ENCODE data around the gene CAB39L.

The CAB39L gene

DNA sequence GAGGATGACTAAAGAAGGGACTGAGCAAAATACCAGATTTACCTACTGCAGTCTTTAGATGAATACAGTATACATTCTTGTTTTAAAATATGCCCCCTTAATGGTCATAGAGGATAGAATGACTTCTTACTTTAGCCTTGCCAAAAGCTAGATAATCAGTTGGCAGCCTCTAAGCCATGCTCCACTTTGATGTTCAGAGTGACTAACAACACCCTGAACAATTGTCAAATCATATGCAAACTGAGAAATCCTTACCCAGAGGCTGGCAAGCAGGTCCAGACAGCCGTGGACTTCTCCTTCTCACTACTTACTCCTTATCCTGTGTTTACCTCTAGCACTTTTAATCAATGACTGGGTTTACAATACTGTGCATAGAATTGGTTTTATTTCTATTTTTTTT is 28.3 kb upstream of the CAB39L start:
- peaks cover 0 to 32% of the 10 kb centered on the region in 2 donors for H3K36me3 ChIP-seq (replicated peaks in 1 of 2; ENCODE audit: control insufficient read depth in 2 of 2, insufficient read depth in 2 of 2, low read length in 2 of 2)
- H2AFZ ChIP-seq (ENCODE audit: low read length) = no peak overlapping the region
- H3K14ac ChIP-seq (ENCODE audit: low read length) = no peak overlapping the region
- H3K27me3 ChIP-seq (ENCODE audit: control insufficient read depth in 3 of 3, insufficient read depth in 3 of 3, low read depth in 1 of 3, low read length in 3 of 3) = no peaks in the 10 kb centered on the region
- H3K4me3 ChIP-seq (ENCODE audit: low read length in 2 of 2) = no peak overlapping the region
- H2BK12ac ChIP-seq (ENCODE audit: low read length) = no peak overlapping the region
- no peak overlapping the region for H2BK120ac ChIP-seq (ENCODE audit: low read depth, low read length)
- H2AK5ac ChIP-seq (ENCODE audit: low read depth, low read length) = no peak overlapping the region
- no peak overlapping the region for H3K9ac ChIP-seq (ENCODE audit: low read depth, low read length, poor library complexity)
- H4K91ac ChIP-seq (ENCODE audit: low read depth, low read length, poor library complexity) = no peak overlapping the region
- no peaks in the 10 kb centered on the region for H3K79me1 ChIP-seq (ENCODE audit: low read depth, low read length)
- H3K18ac ChIP-seq (ENCODE audit: low read length) = no peak overlapping the region
- no CpG with 5 or more reads among the region's 1 CpG for WGBS, 2 donors (ENCODE audit: extremely low coverage in 2 of 2, insufficient read length in 2 of 2, insufficient replicate concordance in 1 of 2)
- H2BK5ac ChIP-seq (ENCODE audit: low read length) = no peak overlapping the region
- H3K9me3 ChIP-seq (replicated peaks in 1 of 2; ENCODE audit: control insufficient read depth in 2 of 2, insufficient read depth in 1 of 2, low read depth in 1 of 2, low read length in 2 of 2) = no peaks in the 10 kb centered on the region
- no peak overlapping the region for H3K23ac ChIP-seq (ENCODE audit: low read depth, low read length, poor library complexity)
- no peak overlapping the region for H4K8ac ChIP-seq (ENCODE audit: low read depth, low read length)
- H3K4me2 ChIP-seq (ENCODE audit: insufficient read depth, low read length, poor library complexity, severe bottlenecking) = no peak overlapping the region
- no peak overlapping the region for H3K27ac ChIP-seq (replicated peaks; ENCODE audit: low read length)
- H3K4ac ChIP-seq (ENCODE audit: low read length) = no peak overlapping the region
- no peaks in the 10 kb centered on the region for H3K4me1 ChIP-seq (ENCODE audit: control insufficient read depth in 2 of 2, insufficient read depth in 1 of 2, low read depth in 1 of 2, low read length in 2 of 2)
- no peak overlapping the region for H2BK15ac ChIP-seq (ENCODE audit: low read length)
- DNase-seq (ENCODE audit: low spot score) = no peak

DNA sequence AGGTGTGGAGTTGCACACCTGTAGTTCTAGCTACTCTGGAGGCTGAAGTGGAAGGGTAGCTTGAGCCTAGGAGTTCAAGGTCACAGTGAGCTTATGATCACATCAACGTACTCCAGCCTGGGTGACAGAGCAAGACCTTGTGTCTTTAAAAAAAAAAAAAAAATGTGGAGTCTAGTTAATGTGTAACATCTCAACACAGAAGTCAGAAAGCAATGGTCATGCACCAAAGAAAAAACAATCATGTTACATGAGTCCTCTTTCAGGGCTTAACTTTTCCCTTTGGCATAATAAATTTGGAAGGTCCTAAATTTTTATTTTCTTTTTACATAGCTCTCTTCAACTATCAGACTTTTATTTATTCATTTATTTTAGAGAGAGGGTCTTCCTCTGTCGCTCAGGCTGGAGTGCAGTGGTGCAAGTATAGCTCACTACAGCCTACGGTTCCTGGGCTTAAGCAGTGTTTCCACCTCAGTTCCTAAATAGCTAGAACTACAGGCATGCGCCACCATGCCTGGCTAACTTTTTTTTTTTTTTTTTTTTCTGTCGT is 22.5 kb upstream of the CAB39L start:
- H3K79me1 ChIP-seq (ENCODE audit: low read depth, low read length) = no peaks in the 10 kb centered on the region
- no peak overlapping the region for H3K4me3 ChIP-seq (ENCODE audit: low read length in 2 of 2)
- no peak overlapping the region for H3K27ac ChIP-seq (replicated peaks; ENCODE audit: low read length)
- no peak overlapping the region for H4K8ac ChIP-seq (ENCODE audit: low read depth, low read length)
- H3K9me3 ChIP-seq (replicated peaks in 1 of 2; ENCODE audit: control insufficient read depth in 2 of 2, insufficient read depth in 1 of 2, low read depth in 1 of 2, low read length in 2 of 2) = peaks cover 8 to 24% of the 10 kb centered on the region in 2 donors
- no peaks in the 10 kb centered on the region for H3K27me3 ChIP-seq (ENCODE audit: control insufficient read depth in 3 of 3, insufficient read depth in 3 of 3, low read depth in 1 of 3, low read length in 3 of 3)
- no peak overlapping the region for H2BK15ac ChIP-seq (ENCODE audit: low read length)
- no peak overlapping the region for H4K91ac ChIP-seq (ENCODE audit: low read depth, low read length, poor library complexity)
- H2AFZ ChIP-seq (ENCODE audit: low read length) = no peak overlapping the region
- H2AK5ac ChIP-seq (ENCODE audit: low read depth, low read length) = no peak overlapping the region
- no peak for DNase-seq (ENCODE audit: low spot score)
- no CpG with 5 or more reads among the region's 5 CpGs for WGBS, 2 donors (ENCODE audit: extremely low coverage in 2 of 2, insufficient read length in 2 of 2, insufficient replicate concordance in 1 of 2)
- no peaks in the 10 kb centered on the region for H3K4me1 ChIP-seq (ENCODE audit: control insufficient read depth in 2 of 2, insufficient read depth in 1 of 2, low read depth in 1 of 2, low read length in 2 of 2)
- no peak overlapping the region for H3K18ac ChIP-seq (ENCODE audit: low read length)
- no peak overlapping the region for H3K14ac ChIP-seq (ENCODE audit: low read length)
- peaks cover 5 to 41% of the 10 kb centered on the region in 2 donors for H3K36me3 ChIP-seq (replicated peaks in 1 of 2; ENCODE audit: control insufficient read depth in 2 of 2, insufficient read depth in 2 of 2, low read length in 2 of 2)
- H3K4me2 ChIP-seq (ENCODE audit: insufficient read depth, low read length, poor library complexity, severe bottlenecking) = no peak overlapping the region
- H2BK12ac ChIP-seq (ENCODE audit: low read length) = no peak overlapping the region
- H3K9ac ChIP-seq (ENCODE audit: low read depth, low read length, poor library complexity) = no peak overlapping the region
- no peak overlapping the region for H2BK5ac ChIP-seq (ENCODE audit: low read length)
- no peak overlapping the region for H3K23ac ChIP-seq (ENCODE audit: low read depth, low read length, poor library complexity)
- no peak overlapping the region for H2BK120ac ChIP-seq (ENCODE audit: low read depth, low read length)
- H3K4ac ChIP-seq (ENCODE audit: low read length) = no peak overlapping the region

GRCh38 chr13:49464621-49465325 is 20.9 kb upstream of the CAB39L start:
- no peak overlapping the region for H3K14ac ChIP-seq (ENCODE audit: low read length)
- H2BK120ac ChIP-seq (ENCODE audit: low read depth, low read length) = no peak overlapping the region
- H3K9ac ChIP-seq (ENCODE audit: low read depth, low read length, poor library complexity) = no peak overlapping the region
- H3K9me3 ChIP-seq (replicated peaks in 1 of 2; ENCODE audit: control insufficient read depth in 2 of 2, insufficient read depth in 1 of 2, low read depth in 1 of 2, low read length in 2 of 2) = peaks cover 8 to 24% of the 10 kb centered on the region in 2 donors
- H3K4me1 ChIP-seq (ENCODE audit: control insufficient read depth in 2 of 2, insufficient read depth in 1 of 2, low read depth in 1 of 2, low read length in 2 of 2) = no peaks in the 10 kb centered on the region
- no peaks in the 10 kb centered on the region for H3K79me1 ChIP-seq (ENCODE audit: low read depth, low read length)
- DNase-seq (ENCODE audit: low spot score) = no peak
- H4K91ac ChIP-seq (ENCODE audit: low read depth, low read length, poor library complexity) = no peak overlapping the region
- H3K18ac ChIP-seq (ENCODE audit: low read length) = no peak overlapping the region
- no peak overlapping the region for H2AFZ ChIP-seq (ENCODE audit: low read length)
- no peak overlapping the region for H3K4me2 ChIP-seq (ENCODE audit: insufficient read depth, low read length, poor library complexity, severe bottlenecking)
- H2BK15ac ChIP-seq (ENCODE audit: low read length) = no peak overlapping the region
- no CpG with 5 or more reads among the region's 4 CpGs for WGBS, 2 donors (ENCODE audit: extremely low coverage in 2 of 2, insufficient read length in 2 of 2, insufficient replicate concordance in 1 of 2)
- H2AK5ac ChIP-seq (ENCODE audit: low read depth, low read length) = no peak overlapping the region
- no peak overlapping the region for H3K4me3 ChIP-seq (ENCODE audit: low read length in 2 of 2)
- H3K4ac ChIP-seq (ENCODE audit: low read length) = no peak overlapping the region
- H3K23ac ChIP-seq (ENCODE audit: low read depth, low read length, poor library complexity) = no peak overlapping the region
- H4K8ac ChIP-seq (ENCODE audit: low read depth, low read length) = no peak overlapping the region
- no peaks in the 10 kb centered on the region for H3K27me3 ChIP-seq (ENCODE audit: control insufficient read depth in 3 of 3, insufficient read depth in 3 of 3, low read depth in 1 of 3, low read length in 3 of 3)
- no peak overlapping the region for H2BK12ac ChIP-seq (ENCODE audit: low read length)
- no peak overlapping the region for H2BK5ac ChIP-seq (ENCODE audit: low read length)
- H3K36me3 ChIP-seq (replicated peaks in 1 of 2; ENCODE audit: control insufficient read depth in 2 of 2, insufficient read depth in 2 of 2, low read length in 2 of 2) = peaks cover 5 to 42% of the 10 kb centered on the region in 2 donors
- no peak overlapping the region for H3K27ac ChIP-seq (replicated peaks; ENCODE audit: low read length)

DNA sequence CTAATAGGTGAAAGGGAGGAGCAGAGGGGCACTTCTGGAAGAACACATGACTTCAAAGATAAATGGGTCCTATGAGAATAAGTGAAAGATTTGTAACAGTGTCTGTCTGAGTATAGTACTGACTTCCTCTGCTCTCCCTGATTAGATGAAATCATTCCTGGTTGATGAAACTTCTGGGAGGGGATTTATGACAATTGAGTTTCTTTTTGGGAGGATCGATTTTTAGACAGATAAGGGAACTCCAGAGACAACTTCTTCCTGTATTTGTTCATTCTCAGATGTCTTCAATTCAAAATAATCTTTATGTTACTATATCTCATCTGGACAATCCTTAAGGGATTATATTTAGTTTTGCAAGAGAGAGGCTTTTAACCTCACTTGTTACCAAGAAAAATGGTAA is 20.2 kb upstream of the CAB39L start:
- Histone ChIP-seq H2AK5ac (ENCODE audit: low read depth, low read length) (no peak overlapping the region), H2BK15ac (ENCODE audit: low read length) (no peak overlapping the region), H3K27ac (replicated peaks; ENCODE audit: low read length) (no peak overlapping the region), H3K4me3 (ENCODE audit: low read length in 2 of 2) (no peak overlapping the region), H3K27me3 (ENCODE audit: control insufficient read depth in 3 of 3, insufficient read depth in 3 of 3, low read depth in 1 of 3, low read length in 3 of 3) (no peaks in the 10 kb centered on the region), H3K18ac (ENCODE audit: low read length) (no peak overlapping the region), H3K4ac (ENCODE audit: low read length) (no peak overlapping the region), H3K79me1 (ENCODE audit: low read depth, low read length) (no peaks in the 10 kb centered on the region), H2BK120ac (ENCODE audit: low read depth, low read length) (no peak overlapping the region), H4K91ac (ENCODE audit: low read depth, low read length, poor library complexity) (no peak overlapping the region), H2BK12ac (ENCODE audit: low read length) (no peak overlapping the region), H3K4me1 (ENCODE audit: control insufficient read depth in 2 of 2, insufficient read depth in 1 of 2, low read depth in 1 of 2, low read length in 2 of 2) (no peaks in the 10 kb centered on the region), H3K9ac (ENCODE audit: low read depth, low read length, poor library complexity) (no peak overlapping the region), H2BK5ac (ENCODE audit: low read length) (no peak overlapping the region), H3K9me3 (replicated peaks in 1 of 2; ENCODE audit: control insufficient read depth in 2 of 2, insufficient read depth in 1 of 2, low read depth in 1 of 2, low read length in 2 of 2) (peaks cover 8 to 24% of the 10 kb centered on the region in 2 donors), H4K8ac (ENCODE audit: low read depth, low read length) (no peak overlapping the region), H3K4me2 (ENCODE audit: insufficient read depth, low read length, poor library complexity, severe bottlenecking) (no peak overlapping the region), H3K23ac (ENCODE audit: low read depth, low read length, poor library complexity) (no peak overlapping the region), H3K36me3 (replicated peaks in 1 of 2; ENCODE audit: control insufficient read depth in 2 of 2, insufficient read depth in 2 of 2, low read length in 2 of 2) (peaks cover 5 to 42% of the 10 kb centered on the region in 2 donors), H2AFZ (ENCODE audit: low read length) (no peak overlapping the region), H3K14ac (ENCODE audit: low read length) (no peak overlapping the region)
- DNase-seq (ENCODE audit: low spot score) = no peak
- no CpG with 5 or more reads among the region's 1 CpG for WGBS, 2 donors (ENCODE audit: extremely low coverage in 2 of 2, insufficient read length in 2 of 2, insufficient replicate concordance in 1 of 2)
